H1 (cell line): Measurements from ENCODE around the gene PITPNC1. TPM values are rescaled to one million over a fixed set of nuclear protein-coding genes. Genes with fewer than 3 reads are reported as not detected.

Source experiments
- CTCF ChIA-PET: fragments of 300-600 bp; sonication (Branson Sonifier 250); formaldehyde crosslinking; loops from one replicate; lab custom pipeline; 2021; ENCODE audit not compliant: partially characterized antibody; lab: Charles Lee
- POLR2A ChIA-PET: fragments of 300-600 bp; sonication (Branson Sonifier 250); formaldehyde crosslinking; loops from one replicate; lab custom pipeline; 2021; ENCODE audit warnings: inconsistent platforms; ENCODE audit not compliant: partially characterized antibody; lab: Charles Lee
- DNase-seq, 2 experiments: peaks; one replicate each; pipeline versions ENCODE4 v3.0.0 to v3.0.0-alpha.2; 2010 to 2022; ENCODE audit warnings: low spot score in 2 of 2, low read depth in 1 of 2, mixed read lengths in 1 of 2
- FAIRE-seq: peaks from 2 replicates; lab custom pipeline; 2011; peaks lifted over from hg19 to GRCh38; lab: Jason Lieb, UNC
- H2AFZ ChIP-seq: 2 replicates; pipeline ENCODE4 v1.8.1; 2012; ENCODE audit warnings: low read length, inconsistent platforms
- H2AK5ac ChIP-seq: 2 replicates; pipeline ENCODE4 v1.6.1; 2013; ENCODE audit warnings: low read depth, low read length
- H2BK120ac ChIP-seq: replicated peaks from 2 replicates; pipeline ENCODE3; 2013; ENCODE audit warnings: low read depth, low read length, inconsistent platforms
- H2BK12ac ChIP-seq: 2 replicates; pipeline ENCODE4 v1.6.1; 2013; ENCODE audit warnings: low read depth, low read length
- H2BK15ac ChIP-seq: 2 replicates; pipeline ENCODE4 v1.6.1; 2013; ENCODE audit warnings: low read length
- H2BK20ac ChIP-seq: 2 replicates; pipeline ENCODE4 v1.6.1; 2013; ENCODE audit warnings: low read length
- H2BK5ac ChIP-seq: 2 replicates; pipeline ENCODE4 v1.6.1; 2013; ENCODE audit warnings: low read depth, low read length
- H3K14ac ChIP-seq: 2 replicates; pipeline ENCODE4 v1.6.1; 2013; ENCODE audit warnings: inconsistent platforms; ENCODE audit not compliant: insufficient read length
- H3K18ac ChIP-seq: 2 replicates; pipeline ENCODE4 v1.6.1; 2013; ENCODE audit warnings: low read length; ENCODE audit errors: extremely low read depth
- H3K23ac ChIP-seq: 2 replicates; pipeline ENCODE4 v1.6.1; 2013; ENCODE audit warnings: inconsistent platforms; ENCODE audit not compliant: insufficient read length
- H3K23me2 ChIP-seq: 2 replicates; pipeline ENCODE4 v1.6.1; 2013; ENCODE audit warnings: low read depth, low read length
- H3K27ac ChIP-seq: 2 replicates; pipeline ENCODE4 v1.6.1; 2011; ENCODE audit warnings: low read depth, low read length, inconsistent platforms
- H3K27me3 ChIP-seq, 4 experiments: replicated peaks in 1 of 4; 1 replicate in 1 of 4; 2 replicates in 3 of 4; pipeline versions ENCODE4 v1.6.1 to v1.8.1; 2011 to 2013; ENCODE audit warnings: low read length in 3 of 4, mild to moderate bottlenecking in 3 of 4, inconsistent platforms in 2 of 4, mixed read lengths in 2 of 4, moderate library complexity in 1 of 4; ENCODE audit not compliant: control insufficient read depth in 3 of 4, insufficient read depth in 3 of 4; ENCODE audit errors: extremely low read depth in 1 of 4
- H3K36me3 ChIP-seq, 4 experiments: 2 replicates each; pipeline versions ENCODE4 v1.6.1 to v1.8.1; 2011 to 2013; ENCODE audit warnings: mild to moderate bottlenecking in 4 of 4, low read length in 3 of 4, moderate library complexity in 2 of 4, control low read depth in 1 of 4, inconsistent platforms in 1 of 4; ENCODE audit not compliant: insufficient read depth in 4 of 4, control insufficient read depth in 2 of 4
- H3K4ac ChIP-seq: replicated peaks from 2 replicates; pipeline ENCODE3; 2013; ENCODE audit warnings: low read length, low read depth, mixed read lengths, inconsistent platforms; ENCODE audit not compliant: insufficient read length
- H3K4me1 ChIP-seq, 4 experiments: replicated peaks in 1 of 4; 1 replicate in 1 of 4; 2 replicates in 3 of 4; pipeline versions ENCODE4 v1.6.1 to v1.8.1; 2011 to 2013; ENCODE audit warnings: low read length in 3 of 4, inconsistent platforms in 2 of 4, mixed read lengths in 1 of 4; ENCODE audit not compliant: insufficient read depth in 4 of 4, control insufficient read depth in 3 of 4
- H3K4me2 ChIP-seq, 2 experiments: 2 replicates each; pipeline versions ENCODE4 v1.6.1 to v1.8.1; 2011 to 2013; ENCODE audit warnings: low read depth in 2 of 2, low read length in 2 of 2, control low read depth in 1 of 2, inconsistent platforms in 1 of 2, mild to moderate bottlenecking in 1 of 2; ENCODE audit not compliant: insufficient read depth in 1 of 2
- H3K4me3 ChIP-seq, 4 experiments: fragments of 200-600, 300-600 bp in 1 of 4; sonication (generic), shearing (Covaris generic), sonication (Bioruptor Twin) in 1 of 4; 2 replicates each; pipeline versions ENCODE4 v1.5.1 to v1.8.1; 2011 to 2016; ENCODE audit warnings: low read length in 4 of 4, low read depth in 3 of 4, control low read depth in 2 of 4, inconsistent platforms in 2 of 4, mild to moderate bottlenecking in 2 of 4, mixed read lengths in 1 of 4, moderate library complexity in 1 of 4; ENCODE audit not compliant: insufficient read depth in 2 of 4; ENCODE audit errors: extremely low read depth in 1 of 4
- H3K56ac ChIP-seq: replicated peaks from 2 replicates; pipeline ENCODE3; 2013; ENCODE audit warnings: low read depth, mild to moderate bottlenecking, mixed read lengths, low read length, inconsistent platforms; ENCODE audit not compliant: insufficient read length
- H3K79me1 ChIP-seq: 2 replicates; pipeline ENCODE4 v1.6.1; 2013; ENCODE audit warnings: low read depth, low read length, control low read depth
- H3K79me2 ChIP-seq, 2 experiments: 2 replicates each; pipeline versions ENCODE4 v1.6.1 to v1.8.1; 2012 to 2013; ENCODE audit warnings: low read length in 2 of 2, mild to moderate bottlenecking in 2 of 2, inconsistent platforms in 1 of 2; ENCODE audit not compliant: insufficient read depth in 2 of 2, control insufficient read depth in 1 of 2
- H3K9ac ChIP-seq, 4 experiments: replicated peaks in 1 of 4; 1 replicate in 1 of 4; 2 replicates in 3 of 4; pipeline versions ENCODE4 v1.6.1 to v1.8.1; 2011 to 2013; ENCODE audit warnings: low read depth in 3 of 4, low read length in 3 of 4, control low read depth in 2 of 4, mild to moderate bottlenecking in 2 of 4, moderate library complexity in 2 of 4, inconsistent platforms in 1 of 4; ENCODE audit errors: extremely low read depth in 1 of 4
- H3K9me3 ChIP-seq, 2 experiments: 2 replicates each; pipeline versions ENCODE4 v1.6.1 to v1.8.1; 2012 to 2013; ENCODE audit warnings: mild to moderate bottlenecking in 2 of 2, moderate library complexity in 2 of 2, control low read depth in 1 of 2, inconsistent platforms in 1 of 2, low read depth in 1 of 2, low read length in 1 of 2, mixed read lengths in 1 of 2; ENCODE audit not compliant: insufficient read depth in 2 of 2
- H4K20me1 ChIP-seq, 2 experiments: replicated peaks in 1 of 2; 2 replicates each; pipeline versions ENCODE3 to v1.8.1; 2011 to 2013; ENCODE audit warnings: inconsistent platforms in 2 of 2, low read length in 2 of 2, mild to moderate bottlenecking in 1 of 2; ENCODE audit not compliant: insufficient read depth in 2 of 2, control insufficient read depth in 1 of 2
- H4K5ac ChIP-seq: 2 replicates; pipeline ENCODE4 v1.6.1; 2013; ENCODE audit warnings: low read length, low read depth, mixed read lengths, inconsistent platforms; ENCODE audit not compliant: insufficient read length
- H4K8ac ChIP-seq: 2 replicates; pipeline ENCODE4 v1.8.0; 2013; ENCODE audit warnings: mild to moderate bottlenecking, moderate library complexity, low read length, inconsistent platforms; ENCODE audit not compliant: insufficient read depth; ENCODE audit errors: extremely low read depth
- H4K91ac ChIP-seq: replicated peaks from 2 replicates; pipeline ENCODE3; 2013; ENCODE audit warnings: low read length, mixed read lengths, inconsistent platforms; ENCODE audit not compliant: insufficient read length
- ATF2 ChIP-seq: IDR thresholded peaks from 2 replicates; pipeline ENCODE4 v1.6.1; 2012; ENCODE audit warnings: low read length, inconsistent platforms
- ATF3 ChIP-seq: IDR thresholded peaks from 2 replicates; pipeline ENCODE4 v1.6.1; 2011; ENCODE audit warnings: low read depth, mild to moderate bottlenecking, low read length; ENCODE audit not compliant: insufficient read depth
- MAX ChIP-seq: IDR thresholded peaks from 2 replicates; pipeline ENCODE4 v1.6.1; 2012; ENCODE audit warnings: inconsistent platforms
- NRF1 ChIP-seq: IDR thresholded peaks from 2 replicates; pipeline ENCODE4 v1.6.1; 2011; ENCODE audit warnings: mild to moderate bottlenecking, low read depth, low read length, improper control_type of control experiment
- PHF8 ChIP-seq: fragments of 200-600 bp; sonication (generic); conservative IDR thresholded peaks from 2 replicates; pipeline ENCODE4 v1.7.1; 2012; ENCODE audit warnings: low read depth, mild to moderate bottlenecking, inconsistent platforms, low read length, moderate library complexity
- RAD21 ChIP-seq, 2 experiments: IDR thresholded peaks in 1 of 2; conservative IDR thresholded peaks in 1 of 2; 2 replicates each; pipeline ENCODE4 v1.6.1; 2011; ENCODE audit warnings: low read depth in 2 of 2, low read length in 2 of 2, improper control_type of control experiment in 1 of 2, inconsistent platforms in 1 of 2, mild to moderate bottlenecking in 1 of 2, moderate library complexity in 1 of 2
- RXRA ChIP-seq: IDR thresholded peaks from 2 replicates; pipeline ENCODE4 v1.6.1; 2011; ENCODE audit warnings: low read depth, mild to moderate bottlenecking, low read length, moderate library complexity; ENCODE audit not compliant: insufficient read depth
- SIN3A ChIP-seq, 2 experiments: IDR thresholded peaks in 1 of 2; conservative IDR thresholded peaks in 1 of 2; 2 replicates each; pipeline ENCODE4 v1.6.1; 2011 to 2012; ENCODE audit warnings: low read length in 2 of 2, improper control_type of control experiment in 1 of 2, low read depth in 1 of 2, mild to moderate bottlenecking in 1 of 2
- SIX5 ChIP-seq: IDR thresholded peaks from 2 replicates; pipeline ENCODE4 v1.6.1; 2011; ENCODE audit warnings: mild to moderate bottlenecking, low read depth, low read length
- SP2 ChIP-seq: IDR thresholded peaks from 2 replicates; pipeline ENCODE4 v1.6.1; 2012; ENCODE audit warnings: mild to moderate bottlenecking, low read length, inconsistent platforms
- YY1 ChIP-seq: IDR thresholded peaks from 2 replicates; pipeline ENCODE4 v1.6.1; 2011; ENCODE audit warnings: low read depth, mild to moderate bottlenecking, low read length
- WGBS, 2 experiments: shearing (Covaris generic) in 1 of 2; methylation state at CpG; one replicate each; pipeline versions ENCODE4 v1.1.6 to v1.1.7; 2013 to 2015; ENCODE audit warnings: low lambda C conversion rate in 2 of 2, mixed read lengths in 2 of 2, inconsistent platforms in 1 of 2, low coverage in 1 of 2, missing lambda C conversion rate in 1 of 2; ENCODE audit not compliant: insufficient replicate concordance in 2 of 2, insufficient coverage in 1 of 2, insufficient read length in 1 of 2; ENCODE audit errors: extremely low coverage in 1 of 2, missing lambda C conversion rate in 1 of 2; 5-methylcytosine and 5-hydroxymethylcytosine counted together
- polyA plus RNA-seq, 7 experiments: library from polyadenylated mRNA; depleted of rRNA in 3 of 7; stranded (reverse) in 5 of 7; unstranded in 2 of 7; fragments of >200 nt in 5 of 7; fragments of 200-250 nt in 2 of 7; gene quantifications; 1 replicate in 5 of 7; 2 replicates in 1 of 7; 4 replicates in 1 of 7; pipeline versions ENCODE4 v1.2.1 to v1.2.3, GENCODE V29; 2011 to 2013; ENCODE audit warnings: missing spikeins in 2 of 7, mixed read lengths in 2 of 7
- total RNA-seq: library from RNA; stranded (reverse); fragmentation: NEBNext Ultra II Directional; extraction: Animal tissue kit (Norgen Biotek cat#: 25700); gene quantifications from 2 replicates; pipeline ENCODE4 v1.2.1, GENCODE V29; 2021

The PITPNC1 gene
- total and polyA plus RNA-seq, 2 of the 8 experiments (the other 6 are each of a cell fraction or from before 2014, with no cell fraction given) = 17.6 to 54.7 TPM

GRCh38 chr17:67644061-67644460, 267.0 kb downstream of the PITPNC1 start:
- Histone ChIP-seq H3K56ac (no peak overlapping the region), H3K4me3 (no peak overlapping the region), H2BK5ac (no peak overlapping the region), H3K14ac (no peak overlapping the region), H2BK20ac (no peak overlapping the region), H3K79me2 (no peaks in the 10 kb centered on the region), H4K20me1 (no peaks in the 10 kb centered on the region), H2BK120ac (no peak overlapping the region), H2AFZ (no peak overlapping the region), H2AK5ac (no peak overlapping the region), H3K4ac (no peak overlapping the region), H4K8ac (no peak overlapping the region), H3K23ac (no peak overlapping the region), H3K9ac (no peak overlapping the region), H3K79me1 (no peaks in the 10 kb centered on the region), H4K5ac (no peak overlapping the region), H3K9me3 (no peaks in the 10 kb centered on the region), H3K36me3 (no peaks in the 10 kb centered on the region), H3K4me1 (no peaks in the 10 kb centered on the region), H3K27me3 (no peaks in the 10 kb centered on the region), H4K91ac (no peak overlapping the region), H2BK12ac (no peak overlapping the region), H3K4me2 (no peak overlapping the region), H3K23me2 (no peaks in the 10 kb centered on the region), H3K27ac (no peak overlapping the region), H3K18ac (no peak overlapping the region), H2BK15ac (no peak overlapping the region)
- WGBS, 2 experiments = 85% methylated on average over 5 of the region's 5 CpGs; no CpG with 5 or more reads in 1 of the 2 experiments
- ChIA-PET POLR2A (no interaction called here), CTCF (interaction anchor here (1.0 to 1.2 kb wide), 2 partner anchors 259 to 266 kb away, joined by 3 read pairs; no protein-coding TSS in a partner anchor)
- DNase-seq (no peak), FAIRE-seq (no peak)
- TF ChIP-seq ATF3 (no peak), YY1 (no peak), RAD21 (IDR thresholded peaks at IDR 0.05 in 1 of 2, conservative IDR thresholded peaks at IDR 0.05 in 1 of 2; ENCODE audit: low read depth in 2 of 2, low read length in 2 of 2) (no peak), PHF8 (no peak), NRF1 (no peak), RXRA (no peak), SIN3A (conservative IDR thresholded peaks at IDR 0.05 in 1 of 2, IDR thresholded peaks at IDR 0.05 in 1 of 2; ENCODE audit: low read depth in 1 of 2, low read length in 2 of 2) (no peak), ATF2 (no peak), MAX (no peak), SP2 (no peak), SIX5 (no peak)
